PC-3 (cell line): ENCODE measurements around the gene COL4A6. TPM values are rescaled to one million over a fixed set of nuclear protein-coding genes. Genes with fewer than 3 reads are reported as not detected.

Experiments
- ATAC-seq: fragments of 200-7000 bp; cut with Tn5 transposase; 2 replicates; pipeline ENCODE4 v1.9.1; 2020; ENCODE audit warnings: mild to moderate bottlenecking, moderate library complexity
- BruUV-seq: library from RNA; stranded (reverse); fragments of 400-500 nt; replicated peaks from 2 replicates; lab custom pipeline; 2021; lab: Mats Ljungman, UMichigan
- CTCF ChIA-PET: fragments of 300-600 bp; sonication (Branson Sonifier 250); formaldehyde crosslinking; loops from one replicate; lab custom pipeline; 2022; ENCODE audit warnings: antibody characterized with exemption; lab: Charles Lee
- POLR2A ChIA-PET: fragments of 300-600 bp; sonication (Branson Sonifier 250); formaldehyde crosslinking; loops from one replicate; lab custom pipeline; 2022; ENCODE audit warnings: antibody characterized with exemption; ENCODE audit not compliant: unreplicated experiment; lab: Charles Lee
- DNase-seq: peaks from one replicate; pipeline ENCODE4 v3.0.0-alpha.2; 2015
- H2AFZ ChIP-seq: fragments of 300-600 bp; sonication (generic); 2 replicates; pipeline ENCODE4 v1.6.0; 2016; ENCODE audit warnings: antibody characterized with exemption, low read length
- H3F3A ChIP-seq: fragments of 300-600 bp; sonication (generic); one replicate; pipeline ENCODE4 v1.6.0; 2017; ENCODE audit warnings: antibody characterized with exemption, low read length, control low read depth, mild to moderate bottlenecking; ENCODE audit not compliant: unreplicated experiment
- H3K27ac ChIP-seq: fragments of 300-600 bp; sonication (generic); 2 replicates; pipeline ENCODE4 v1.5.1; 2016; ENCODE audit warnings: mild to moderate bottlenecking, low read length
- H3K27me3 ChIP-seq: fragments of 300-600 bp; sonication (generic); 2 replicates; pipeline ENCODE4 v1.6.1; 2016; ENCODE audit warnings: low read length, mixed read lengths
- H3K36me3 ChIP-seq: fragments of 300-600 bp; sonication (generic); 2 replicates; pipeline ENCODE4 v1.6.1; 2016; ENCODE audit warnings: low read depth, mixed run types, low read length, mixed read lengths
- H3K4me1 ChIP-seq: fragments of 300-600 bp; sonication (generic); 2 replicates; pipeline ENCODE4 v1.5.1; 2016; ENCODE audit warnings: low read length; ENCODE audit not compliant: insufficient read depth
- H3K4me2 ChIP-seq: fragments of 300-600 bp; sonication (generic); 2 replicates; pipeline ENCODE4 v1.6.0; 2016; ENCODE audit warnings: low read length
- H3K4me3 ChIP-seq: fragments of 300-600 bp; sonication (generic); 2 replicates; pipeline ENCODE4 v1.5.1; 2016; ENCODE audit warnings: mild to moderate bottlenecking, low read length, mixed read lengths
- H3K79me2 ChIP-seq: fragments of 300-600 bp; sonication (generic); 2 replicates; pipeline ENCODE4 v1.6.1; 2017; ENCODE audit warnings: low read length, mixed read lengths
- H3K9ac ChIP-seq: fragments of 300-600 bp; sonication (generic); 2 replicates; pipeline ENCODE4 v1.6.0; 2016; ENCODE audit warnings: mild to moderate bottlenecking, low read length
- H3K9me2 ChIP-seq: fragments of 300-600 bp; sonication (generic); replicated peaks from 2 replicates; pipeline ENCODE4 v1.6.1; 2016; ENCODE audit warnings: mixed run types, low read length, mixed read lengths
- H3K9me3 ChIP-seq: fragments of 300-600 bp; sonication (generic); 2 replicates; pipeline ENCODE4 v1.6.1; 2016; ENCODE audit warnings: low read length, mixed read lengths
- H4K20me1 ChIP-seq: fragments of 300-600 bp; sonication (generic); 2 replicates; pipeline ENCODE4 v1.6.1; 2016; ENCODE audit warnings: low read length, mixed read lengths
- EZH2 ChIP-seq: fragments of 300-600 bp; sonication (generic); IDR thresholded peaks from one replicate; pipeline ENCODE4 v1.6.1; 2017; ENCODE audit warnings: antibody characterized with exemption, mild to moderate bottlenecking, low read length; ENCODE audit not compliant: unreplicated experiment
- EZH2phosphoT487 ChIP-seq: fragments of 300-600 bp; sonication (generic); IDR thresholded peaks from 2 replicates; pipeline ENCODE4 v1.6.1; 2018; ENCODE audit warnings: mild to moderate bottlenecking, antibody characterized with exemption, low read length, borderline replicate concordance
- intact Hi-C: fragments of 100-400 bp; cut with micrococcal nuclease; formaldehyde crosslinking; loops from 2 replicates; pipeline ENCODE4 v1.9.0; 2023
- total RNA-seq: library from RNA; depleted of rRNA; stranded (reverse); fragments of >200 nt; gene quantifications from 2 replicates; pipeline ENCODE4 v1.2.3, GENCODE V29; 2014
- TF ChIP-seq, protein P1 (sequence below): fragments of 300-600 bp; sonication (generic); conservative IDR thresholded peaks from 2 replicates; pipeline ENCODE4 v1.5.1; 2017; ENCODE audit warnings: antibody characterized with exemption, low read depth, mild to moderate bottlenecking, low read length

Gene COL4A6
- total RNA-seq, 1 experiment from 2014 or later = 4.4 TPM

DNA sequence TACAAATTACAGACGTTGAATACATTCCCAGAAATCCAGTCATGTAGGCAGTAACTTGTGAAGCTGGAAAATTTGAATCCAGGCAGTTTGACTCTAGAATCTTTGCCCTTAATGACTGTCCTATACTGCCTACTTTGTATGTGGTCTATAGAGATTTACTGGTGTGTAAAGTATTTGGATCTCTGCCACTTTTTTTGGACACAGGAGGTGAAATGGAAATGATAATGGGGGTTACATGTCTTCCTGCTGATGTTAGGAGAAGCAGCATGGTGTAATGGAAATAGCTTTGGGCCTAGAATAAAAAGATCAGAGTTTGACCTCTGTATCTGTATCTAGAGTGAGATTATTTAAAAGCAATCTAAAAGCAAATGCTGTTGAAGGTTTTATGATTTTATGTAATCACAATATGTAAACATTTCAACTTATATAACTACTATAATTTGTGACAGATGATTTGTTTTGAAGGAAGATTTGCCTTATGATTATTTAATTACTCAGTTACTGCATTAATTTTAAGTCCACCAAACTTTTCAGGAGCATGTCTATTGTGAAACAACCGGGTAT, 4.8 kb upstream of the COL4A6 start:
- no peak overlapping the region for H2AFZ ChIP-seq

DNA sequence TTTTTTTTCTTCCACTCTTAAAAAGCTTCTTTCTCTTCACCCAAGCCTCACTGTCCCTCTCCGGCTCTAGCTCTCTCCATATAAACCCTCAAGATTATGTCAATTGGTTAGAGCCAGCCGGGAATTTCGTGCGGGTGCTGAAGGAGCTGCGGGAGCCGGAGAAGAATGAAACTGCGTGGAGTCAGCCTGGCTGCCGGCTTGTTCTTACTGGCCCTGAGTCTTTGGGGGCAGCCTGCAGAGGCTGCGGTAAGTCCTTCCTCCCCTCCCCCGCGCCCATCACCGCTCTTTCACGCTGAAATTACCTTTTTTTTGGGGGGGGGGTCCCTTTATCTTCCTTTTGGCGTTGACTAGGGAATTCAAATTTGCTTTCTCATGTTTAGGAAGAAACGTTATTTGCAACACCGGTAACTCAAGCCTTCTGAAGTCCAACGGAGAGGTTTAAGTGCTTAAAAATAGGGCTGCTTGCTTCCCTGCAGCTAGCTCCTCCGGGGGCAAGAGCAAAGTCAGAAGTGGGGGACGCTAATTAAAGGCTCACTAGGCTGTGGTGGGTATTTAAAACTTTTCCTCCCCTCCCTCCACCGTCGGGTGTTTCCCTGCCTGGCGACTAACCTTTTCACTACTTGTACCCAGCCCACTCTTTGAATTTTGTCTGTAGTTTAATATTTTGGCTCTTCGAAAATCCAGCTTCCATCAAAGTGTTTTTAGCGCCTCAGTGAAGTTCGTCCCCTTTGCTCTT, 1.9 kb upstream of the COL4A6 start:
- Histone ChIP-seq H3F3A (no peaks in the 10 kb centered on the region), H3K36me3 (peaks cover 8% of the 10 kb centered on the region), H3K27ac (peak overlapping the region; percentile 65), H4K20me1 (peaks cover 4% of the 10 kb centered on the region; the same call in 1 of the 2 replicates), H3K9me3 (no peaks in the 10 kb centered on the region), H3K9ac (peak overlapping the region; percentile 91), H3K4me2 (peak overlapping the region; percentile 100), H3K79me2 (peaks cover 55% of the 10 kb centered on the region), H3K27me3 (no peaks in the 10 kb centered on the region), H3K4me1 (peaks cover 23% of the 10 kb centered on the region), H3K9me2 (no peaks in the 10 kb centered on the region), H2AFZ (peak overlapping the region; percentile 86), H3K4me3 (peak overlapping the region; percentile 87)
- TF ChIP-seq, protein P1, sequence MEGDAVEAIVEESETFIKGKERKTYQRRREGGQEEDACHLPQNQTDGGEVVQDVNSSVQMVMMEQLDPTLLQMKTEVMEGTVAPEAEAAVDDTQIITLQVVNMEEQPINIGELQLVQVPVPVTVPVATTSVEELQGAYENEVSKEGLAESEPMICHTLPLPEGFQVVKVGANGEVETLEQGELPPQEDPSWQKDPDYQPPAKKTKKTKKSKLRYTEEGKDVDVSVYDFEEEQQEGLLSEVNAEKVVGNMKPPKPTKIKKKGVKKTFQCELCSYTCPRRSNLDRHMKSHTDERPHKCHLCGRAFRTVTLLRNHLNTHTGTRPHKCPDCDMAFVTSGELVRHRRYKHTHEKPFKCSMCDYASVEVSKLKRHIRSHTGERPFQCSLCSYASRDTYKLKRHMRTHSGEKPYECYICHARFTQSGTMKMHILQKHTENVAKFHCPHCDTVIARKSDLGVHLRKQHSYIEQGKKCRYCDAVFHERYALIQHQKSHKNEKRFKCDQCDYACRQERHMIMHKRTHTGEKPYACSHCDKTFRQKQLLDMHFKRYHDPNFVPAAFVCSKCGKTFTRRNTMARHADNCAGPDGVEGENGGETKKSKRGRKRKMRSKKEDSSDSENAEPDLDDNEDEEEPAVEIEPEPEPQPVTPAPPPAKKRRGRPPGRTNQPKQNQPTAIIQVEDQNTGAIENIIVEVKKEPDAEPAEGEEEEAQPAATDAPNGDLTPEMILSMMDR = no peak
- TF ChIP-seq EZH2phosphoT487 (no peak), EZH2 (no peak)
- ChIA-PET POLR2A (no interaction called here), CTCF (no interaction called here)
- DNase-seq (no peak), ATAC-seq (peak; percentile 32)
- TSS peak; percentile 68 for BruUV-seq
- intact Hi-C loops = loop anchor here (1.0 to 10.0 kb wide), 3 partner anchors 25 to 215 kb away; no protein-coding TSS in a partner anchor

More for the DNA sequence above, 4.8 kb upstream of the COL4A6 start:
- CTCF ChIA-PET = no interaction called here
- intact Hi-C loops = loop anchor here (5.0 to 10.0 kb wide), 2 partner anchors 94 to 218 kb away; no protein-coding TSS in a partner anchor
- Histone ChIP-seq H3K4me1 (peaks cover 34% of the 10 kb centered on the region), H3K79me2 (peaks cover 79% of the 10 kb centered on the region), H3K9me3 (no peaks in the 10 kb centered on the region), H3K36me3 (peaks cover 9% of the 10 kb centered on the region), H3K9ac (no peak overlapping the region), H3K27me3 (no peaks in the 10 kb centered on the region), H3K9me2 (no peaks in the 10 kb centered on the region), H3K27ac (no peak overlapping the region), H3K4me2 (peak overlapping the region; percentile 100), H3K4me3 (peak overlapping the region; percentile 87), H4K20me1 (peaks cover 4% of the 10 kb centered on the region; the same call in 1 of the 2 replicates), H3F3A (no peaks in the 10 kb centered on the region)
- BruUV-seq = no TSS peak
- no peak for TF ChIP-seq EZH2phosphoT487
- TF ChIP-seq EZH2 = no peak
- TF ChIP-seq, protein P1 = no peak
- POLR2A ChIA-PET = interaction anchor here (0.6 kb wide), 1 partner anchor 41 kb away, joined by 3 read pairs; no protein-coding TSS in a partner anchor
- ATAC-seq = no peak
- DNase-seq = no peak
